ENCODE measurements around the gene EHBP1.
A peak's percentile ranks its signal among the peaks of the same experiment; 100 is the strongest.

Gene EHBP1

GRCh38 chr2:62705007-62705829, at the start of gene EHBP1:
Gene EHBP1 (plus strand): TSS chr2:62705713. CDS start chr2:62707192, 1,479 bp downstream.
- DNase-seq (ENCODE audit: low read depth) = peak; percentile 95

- no peak for DNase-seq (ENCODE audit: low read depth)
These were observed 47.7 kb upstream of the EHBP1 start for GRCh38 chr2:62657783-62658182.

GRCh38 chr2:62658891-62659290, 46.6 kb upstream of the EHBP1 start:
- no peak for DNase-seq (ENCODE audit: low read depth)

- DNase-seq (ENCODE audit: low read depth) = no peak
These were observed 45.4 kb upstream of the EHBP1 start for GRCh38 chr2:62660087-62660486.

- DNase-seq (ENCODE audit: low read depth) = no peak
These were observed 44.8 kb upstream of the EHBP1 start for GRCh38 chr2:62660582-62661262.

GRCh38 chr2:62661263-62661635, 44.3 kb upstream of the EHBP1 start:
- DNase-seq (ENCODE audit: low read depth) = no peak

GRCh38 chr2:62662131-62662530, 43.4 kb upstream of the EHBP1 start:
- DNase-seq (ENCODE audit: low read depth) = no peak

GRCh38 chr2:62662554-62662953, 43.0 kb upstream of the EHBP1 start:
- DNase-seq (ENCODE audit: low read depth) = no peak

GRCh38 chr2:62663411-62663810, 42.1 kb upstream of the EHBP1 start:
- no peak for DNase-seq (ENCODE audit: low read depth)

GRCh38 chr2:62663920-62664795, 41.4 kb upstream of the EHBP1 start:
- no peak for DNase-seq (ENCODE audit: low read depth)

- no peak for DNase-seq (ENCODE audit: low read depth)
These were observed 40.1 kb upstream of the EHBP1 start for GRCh38 chr2:62665446-62665845.

GRCh38 chr2:62669180-62669579, 36.3 kb upstream of the EHBP1 start:
- DNase-seq (ENCODE audit: low read depth) = no peak

- DNase-seq (ENCODE audit: low read depth) = no peak
These were observed 32.9 kb upstream of the EHBP1 start for GRCh38 chr2:62672601-62673000.

- no peak for DNase-seq (ENCODE audit: low read depth)
These were observed 30.5 kb upstream of the EHBP1 start for GRCh38 chr2:62675062-62675461.

GRCh38 chr2:62685256-62685655, 20.3 kb upstream of the EHBP1 start:
- no peak for DNase-seq (ENCODE audit: low read depth)

- DNase-seq (ENCODE audit: low read depth) = no peak
These were observed 19.4 kb upstream of the EHBP1 start for GRCh38 chr2:62686012-62686685.

GRCh38 chr2:62687636-62688035, 17.9 kb upstream of the EHBP1 start:
- no peak for DNase-seq (ENCODE audit: low read depth)

- no peak for DNase-seq (ENCODE audit: low read depth)
These were observed 16.7 kb upstream of the EHBP1 start for GRCh38 chr2:62688771-62689170.

GRCh38 chr2:62691186-62691585, 14.3 kb upstream of the EHBP1 start:
- no peak for DNase-seq (ENCODE audit: low read depth)

GRCh38 chr2:62692225-62692624, 13.3 kb upstream of the EHBP1 start:
- no peak for DNase-seq (ENCODE audit: low read depth)

- no peak for DNase-seq (ENCODE audit: low read depth)
These were observed 6.9 kb upstream of the EHBP1 start for GRCh38 chr2:62698653-62699052.

- no peak for DNase-seq (ENCODE audit: low read depth)
These were observed 883 bp upstream of the EHBP1 start for GRCh38 chr2:62704654-62705006.

Data from stimulated activated CD8-positive, alpha-beta memory T cell treated with anti-CD3 and anti-CD28 coated beads, Interleukin-15, amount 100 ng/mL, for 1 hour (primary cell).